GM23248 (cell line): Measurements from ENCODE around the gene DCTN1. TPM values are rescaled to one million over a fixed set of nuclear protein-coding genes. Genes with fewer than 3 reads are reported as not detected.

ENCODE experiments used
- DNase-seq: peaks from one replicate; pipeline ENCODE4 v3.0.0-alpha.2; 2015
- H2AFZ ChIP-seq: fragments of 200-600 bp; sonication (generic); 2 replicates; pipeline ENCODE4 v1.6.1; 2016; ENCODE audit warnings: antibody characterized with exemption
- H3F3A ChIP-seq: fragments of 200-600 bp; sonication (generic); 2 replicates; pipeline ENCODE4 v1.6.1; 2016; ENCODE audit warnings: mild to moderate bottlenecking, antibody characterized with exemption, mixed run types; ENCODE audit not compliant: insufficient read depth
- H3K27ac ChIP-seq: fragments of 200-600 bp; sonication (generic); 2 replicates; pipeline ENCODE4 v1.5.1; 2016; ENCODE audit warnings: mild to moderate bottlenecking
- H3K27me3 ChIP-seq: fragments of 200-600 bp; sonication (generic); replicated peaks from 2 replicates; pipeline ENCODE4 v1.6.1; 2016; ENCODE audit warnings: mild to moderate bottlenecking; ENCODE audit not compliant: insufficient read depth
- H3K36me3 ChIP-seq: fragments of 200-600 bp; sonication (generic); 2 replicates; pipeline ENCODE4 v1.6.1; 2016; ENCODE audit warnings: low read depth, mild to moderate bottlenecking
- H3K4me1 ChIP-seq: fragments of 200-600 bp; sonication (generic); 2 replicates; pipeline ENCODE4 v1.6.1; 2016; ENCODE audit warnings: mild to moderate bottlenecking; ENCODE audit not compliant: insufficient read depth
- H3K4me2 ChIP-seq: fragments of 200-600 bp; sonication (generic); one replicate; pipeline ENCODE4 v1.6.1; 2016; ENCODE audit warnings: mild to moderate bottlenecking; ENCODE audit not compliant: unreplicated experiment
- H3K4me3 ChIP-seq: fragments of 200-600 bp; sonication (generic); 2 replicates; pipeline ENCODE4 v1.5.1; 2016; ENCODE audit warnings: mild to moderate bottlenecking
- H3K79me2 ChIP-seq: fragments of 200-600 bp; sonication (generic); 2 replicates; pipeline ENCODE4 v1.6.1; 2016; ENCODE audit warnings: mild to moderate bottlenecking; ENCODE audit not compliant: insufficient read depth
- H3K9ac ChIP-seq: fragments of 200-600 bp; sonication (generic); 2 replicates; pipeline ENCODE4 v1.6.1; 2016; ENCODE audit warnings: mild to moderate bottlenecking
- H3K9me2 ChIP-seq: fragments of 200-600 bp; sonication (generic); 2 replicates; pipeline ENCODE4 v1.6.1; 2016; ENCODE audit warnings: mixed run types, mild to moderate bottlenecking, moderate library complexity; ENCODE audit not compliant: insufficient read depth
- H3K9me3 ChIP-seq: fragments of 200-600 bp; sonication (generic); one replicate; pipeline ENCODE4 v1.6.1; 2017; ENCODE audit warnings: low read depth
- H4K20me1 ChIP-seq: fragments of 200-600 bp; sonication (generic); 2 replicates; pipeline ENCODE4 v1.6.0; 2016; ENCODE audit not compliant: insufficient read depth
- EZH2 ChIP-seq: fragments of 200-600 bp; sonication (generic); IDR thresholded peaks from 2 replicates; pipeline ENCODE4 v1.6.1; 2018; ENCODE audit warnings: antibody characterized with exemption, mild to moderate bottlenecking; ENCODE audit not compliant: insufficient read depth, poor library complexity, severe bottlenecking
- EZH2phosphoT487 ChIP-seq: fragments of 200-600 bp; sonication (generic); IDR thresholded peaks from 2 replicates; pipeline ENCODE4 v1.6.1; 2018; ENCODE audit warnings: antibody characterized with exemption, moderate library complexity, mild to moderate bottlenecking, low read depth; ENCODE audit not compliant: insufficient read depth
- WGBS, 2 experiments: methylation state at CpG; one replicate each; pipeline ENCODE4 v1.1.6; 2015 to 2017; ENCODE audit warnings: low lambda C conversion rate in 2 of 2, low coverage in 1 of 2; ENCODE audit errors: missing lambda C conversion rate in 2 of 2; 5-methylcytosine and 5-hydroxymethylcytosine counted together
- in situ Hi-C: fragments of 300-500 bp; cut with MboI; formaldehyde crosslinking; loops from 2 replicates; pipeline ENCODE4 v1.15.0; 2020
- polyA plus RNA-seq: library from polyadenylated mRNA; unstranded; fragments of >200 nt; fragmentation: Nextera tagmentation; extraction: Ambion mirVana; gene quantifications from 2 replicates; pipeline ENCODE4 v1.2.1, GENCODE V29; 2016
- total RNA-seq: library from RNA; depleted of rRNA; stranded (reverse); fragments of >200 nt; shearing (Covaris generic); gene quantifications from 2 replicates; pipeline ENCODE4 v1.2.3, GENCODE V29; 2014

DCTN1 gene
- total and polyA plus RNA-seq, 2 experiments from 2014 or later = 169 to 176 TPM

DNA sequence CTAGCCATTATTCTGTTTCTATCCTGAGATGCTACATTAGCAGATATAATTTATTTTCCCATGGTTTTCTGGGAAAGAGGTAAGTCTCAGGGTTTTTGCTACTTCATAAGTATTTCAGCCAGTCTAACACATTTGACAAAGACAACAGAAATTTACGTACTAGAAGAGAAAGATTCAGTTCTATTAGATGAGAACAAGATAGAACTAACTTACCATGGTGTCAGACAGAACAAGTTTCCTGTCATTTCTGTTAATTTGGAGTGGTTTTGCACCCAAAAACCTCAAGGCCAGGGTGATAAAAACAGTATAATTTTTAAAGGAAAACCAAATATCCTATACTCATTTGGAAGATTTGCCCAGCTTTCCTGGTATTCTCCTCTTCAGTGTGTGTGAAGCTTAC, 52.5 kb downstream of the DCTN1 start:
- Histone ChIP-seq H3K4me3 (no peak overlapping the region), H3K27me3 (no peaks in the 10 kb centered on the region), H3K9me2 (no peaks in the 10 kb centered on the region), H3K36me3 (no peaks in the 10 kb centered on the region), H3F3A (no peaks in the 10 kb centered on the region), H3K4me2 (no peak overlapping the region), H3K4me1 (no peaks in the 10 kb centered on the region), H4K20me1 (no peaks in the 10 kb centered on the region), H3K9me3 (no peaks in the 10 kb centered on the region), H2AFZ (no peak overlapping the region), H3K9ac (no peak overlapping the region), H3K79me2 (no peaks in the 10 kb centered on the region), H3K27ac (no peak overlapping the region)
- WGBS, 2 experiments = 79 to 83% methylated on average over 1 of the region's 1 CpG
- no peak for TF ChIP-seq EZH2phosphoT487
- TF ChIP-seq EZH2 = no peak
- no peak for DNase-seq
- in situ Hi-C loops = no loop called here

DNA sequence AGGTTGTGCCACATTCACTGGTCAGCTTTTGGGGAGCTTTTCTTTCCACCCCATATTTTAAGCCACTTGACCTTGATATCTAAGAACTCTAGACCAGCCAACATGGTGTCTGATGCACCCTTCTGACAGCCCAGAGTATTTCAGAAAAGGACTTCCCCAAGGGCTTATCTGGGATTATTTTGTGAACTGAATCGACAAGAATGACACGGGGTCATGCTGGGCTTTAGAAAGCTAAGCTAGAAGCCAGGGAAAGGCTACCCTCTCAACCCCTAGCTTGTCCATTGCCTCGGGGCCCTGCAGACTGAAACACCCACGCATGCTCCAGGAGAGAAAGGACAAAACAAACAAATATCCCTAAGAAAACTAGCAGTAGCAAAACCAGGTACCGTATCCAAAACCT, 52.9 kb downstream of the DCTN1 start:
- no peak overlapping the region for H3K4me3 ChIP-seq
- H3K79me2 ChIP-seq = no peaks in the 10 kb centered on the region
- no peak overlapping the region for H2AFZ ChIP-seq
- WGBS, 2 experiments = 83 to 86% methylated on average over 5 of the region's 5 CpGs
- DNase-seq = no peak
- no peaks in the 10 kb centered on the region for H3K27me3 ChIP-seq
- no peaks in the 10 kb centered on the region for H3K4me1 ChIP-seq
- no peak overlapping the region for H3K9ac ChIP-seq
- no peaks in the 10 kb centered on the region for H3K9me3 ChIP-seq
- H4K20me1 ChIP-seq = no peaks in the 10 kb centered on the region
- TF ChIP-seq EZH2 (no peak), EZH2phosphoT487 (no peak)
- no peak overlapping the region for H3K27ac ChIP-seq
- in situ Hi-C loops = no loop called here
- H3F3A ChIP-seq = no peaks in the 10 kb centered on the region
- H3K9me2 ChIP-seq = no peaks in the 10 kb centered on the region
- H3K36me3 ChIP-seq = no peaks in the 10 kb centered on the region
- no peak overlapping the region for H3K4me2 ChIP-seq

DNA sequence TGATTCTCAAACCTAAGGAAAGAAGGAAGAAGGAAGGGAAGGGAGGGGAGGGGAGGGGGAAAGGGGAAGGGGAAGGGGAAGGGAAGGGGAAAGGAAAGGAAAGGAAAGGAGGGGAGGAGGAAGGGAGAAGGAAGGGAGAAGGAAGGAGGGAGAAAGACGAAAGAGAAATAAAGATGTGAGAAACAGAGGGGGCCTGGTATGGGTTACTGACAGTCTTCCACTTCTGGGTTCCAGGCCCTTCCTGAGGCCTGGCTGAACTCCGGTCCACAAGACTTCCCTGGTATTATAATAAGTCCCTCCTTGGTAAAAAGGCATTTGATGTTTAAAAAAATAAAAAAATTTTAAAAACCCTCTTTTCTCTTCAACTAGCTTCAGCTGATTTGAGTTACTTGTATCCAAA, 54.3 kb downstream of the DCTN1 start:
- H2AFZ ChIP-seq = no peak overlapping the region
- no peaks in the 10 kb centered on the region for H3K79me2 ChIP-seq
- 68 to 75% methylated on average over 1 to 2 of the region's 2 CpGs for WGBS, 2 experiments
- H3F3A ChIP-seq = no peaks in the 10 kb centered on the region
- H3K9ac ChIP-seq = no peak overlapping the region
- in situ Hi-C loops = no loop called here
- H3K36me3 ChIP-seq = no peaks in the 10 kb centered on the region
- H3K4me3 ChIP-seq = no peak overlapping the region
- no peaks in the 10 kb centered on the region for H3K9me3 ChIP-seq
- DNase-seq = no peak
- H3K4me1 ChIP-seq = no peaks in the 10 kb centered on the region
- no peak overlapping the region for H3K4me2 ChIP-seq
- H3K27ac ChIP-seq = no peak overlapping the region
- H3K9me2 ChIP-seq = no peaks in the 10 kb centered on the region
- H4K20me1 ChIP-seq = no peaks in the 10 kb centered on the region
- no peak for TF ChIP-seq EZH2phosphoT487
- no peak for TF ChIP-seq EZH2
- H3K27me3 ChIP-seq = no peaks in the 10 kb centered on the region

DNA sequence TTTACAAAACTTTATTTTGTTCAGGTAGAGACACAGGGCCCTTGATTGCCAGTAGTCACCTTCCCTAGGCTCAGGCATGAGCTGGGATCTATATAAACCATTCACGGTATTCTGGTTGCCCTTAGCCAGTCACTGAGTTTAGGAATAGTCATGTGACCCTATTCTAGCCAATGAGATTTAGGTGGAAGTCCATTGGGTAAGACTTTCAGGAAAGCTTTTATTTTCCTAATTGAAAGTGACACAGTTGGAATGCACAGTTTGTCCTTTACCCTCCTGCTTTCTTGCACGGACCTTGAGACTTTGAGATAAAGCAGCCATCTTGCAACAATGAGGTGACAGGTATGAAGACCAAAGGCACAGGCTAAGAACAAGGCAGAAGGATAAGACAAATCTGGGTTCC, 58.4 kb downstream of the DCTN1 start:
- Histone ChIP-seq H3K9ac (no peak overlapping the region), H3K79me2 (no peaks in the 10 kb centered on the region), H3K27me3 (no peaks in the 10 kb centered on the region), H3F3A (no peaks in the 10 kb centered on the region), H2AFZ (no peak overlapping the region), H3K4me3 (no peak overlapping the region), H3K4me2 (no peak overlapping the region), H3K27ac (no peak overlapping the region), H3K9me2 (no peaks in the 10 kb centered on the region), H3K36me3 (no peaks in the 10 kb centered on the region), H3K9me3 (no peaks in the 10 kb centered on the region), H3K4me1 (no peaks in the 10 kb centered on the region), H4K20me1 (no peaks in the 10 kb centered on the region)
- WGBS, 2 experiments = 76 to 83% methylated on average over 2 of the region's 2 CpGs
- no peak for TF ChIP-seq EZH2phosphoT487
- no peak for TF ChIP-seq EZH2
- in situ Hi-C loops = no loop called here
- no peak for DNase-seq

DNA sequence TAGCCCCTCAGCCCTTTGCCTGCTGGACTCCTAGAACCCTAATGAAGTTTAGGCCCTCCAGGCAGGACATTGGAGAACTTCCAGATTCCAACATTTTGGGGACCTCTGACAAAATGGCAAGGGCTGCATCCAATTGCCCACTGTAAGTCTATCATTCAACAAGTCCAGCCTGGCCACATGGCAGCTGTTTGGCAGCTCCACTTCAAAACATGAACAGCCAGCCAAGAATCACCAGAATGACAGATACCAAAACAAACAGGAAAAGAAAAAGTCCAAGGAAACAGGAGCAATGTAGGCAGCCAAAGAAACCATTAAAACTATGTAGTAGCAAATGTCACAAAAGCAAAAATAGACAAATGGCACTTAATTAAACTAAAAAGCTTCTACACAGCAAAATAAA, 62.4 kb downstream of the DCTN1 start:
- Histone ChIP-seq H3K9me2 (no peaks in the 10 kb centered on the region), H3K4me3 (no peak overlapping the region), H3K4me1 (no peaks in the 10 kb centered on the region), H3F3A (no peaks in the 10 kb centered on the region), H3K27ac (no peak overlapping the region), H3K9me3 (no peaks in the 10 kb centered on the region), H2AFZ (no peak overlapping the region), H3K4me2 (no peak overlapping the region), H3K36me3 (no peaks in the 10 kb centered on the region), H3K27me3 (no peaks in the 10 kb centered on the region), H3K79me2 (no peaks in the 10 kb centered on the region), H4K20me1 (no peaks in the 10 kb centered on the region), H3K9ac (no peak overlapping the region)
- in situ Hi-C loops = no loop called here
- no peak for TF ChIP-seq EZH2
- no peak for TF ChIP-seq EZH2phosphoT487
- no peak for DNase-seq
